ENCODE data around the gene NOP56. TPM values are rescaled to one million over a fixed set of nuclear protein-coding genes. Genes with fewer than 3 reads are reported as not detected.

The NOP56 gene, protein sequence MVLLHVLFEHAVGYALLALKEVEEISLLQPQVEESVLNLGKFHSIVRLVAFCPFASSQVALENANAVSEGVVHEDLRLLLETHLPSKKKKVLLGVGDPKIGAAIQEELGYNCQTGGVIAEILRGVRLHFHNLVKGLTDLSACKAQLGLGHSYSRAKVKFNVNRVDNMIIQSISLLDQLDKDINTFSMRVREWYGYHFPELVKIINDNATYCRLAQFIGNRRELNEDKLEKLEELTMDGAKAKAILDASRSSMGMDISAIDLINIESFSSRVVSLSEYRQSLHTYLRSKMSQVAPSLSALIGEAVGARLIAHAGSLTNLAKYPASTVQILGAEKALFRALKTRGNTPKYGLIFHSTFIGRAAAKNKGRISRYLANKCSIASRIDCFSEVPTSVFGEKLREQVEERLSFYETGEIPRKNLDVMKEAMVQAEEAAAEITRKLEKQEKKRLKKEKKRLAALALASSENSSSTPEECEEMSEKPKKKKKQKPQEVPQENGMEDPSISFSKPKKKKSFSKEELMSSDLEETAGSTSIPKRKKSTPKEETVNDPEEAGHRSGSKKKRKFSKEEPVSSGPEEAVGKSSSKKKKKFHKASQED
- 80.0 and 122 TPM in 2 replicates for total RNA-seq

DNA sequence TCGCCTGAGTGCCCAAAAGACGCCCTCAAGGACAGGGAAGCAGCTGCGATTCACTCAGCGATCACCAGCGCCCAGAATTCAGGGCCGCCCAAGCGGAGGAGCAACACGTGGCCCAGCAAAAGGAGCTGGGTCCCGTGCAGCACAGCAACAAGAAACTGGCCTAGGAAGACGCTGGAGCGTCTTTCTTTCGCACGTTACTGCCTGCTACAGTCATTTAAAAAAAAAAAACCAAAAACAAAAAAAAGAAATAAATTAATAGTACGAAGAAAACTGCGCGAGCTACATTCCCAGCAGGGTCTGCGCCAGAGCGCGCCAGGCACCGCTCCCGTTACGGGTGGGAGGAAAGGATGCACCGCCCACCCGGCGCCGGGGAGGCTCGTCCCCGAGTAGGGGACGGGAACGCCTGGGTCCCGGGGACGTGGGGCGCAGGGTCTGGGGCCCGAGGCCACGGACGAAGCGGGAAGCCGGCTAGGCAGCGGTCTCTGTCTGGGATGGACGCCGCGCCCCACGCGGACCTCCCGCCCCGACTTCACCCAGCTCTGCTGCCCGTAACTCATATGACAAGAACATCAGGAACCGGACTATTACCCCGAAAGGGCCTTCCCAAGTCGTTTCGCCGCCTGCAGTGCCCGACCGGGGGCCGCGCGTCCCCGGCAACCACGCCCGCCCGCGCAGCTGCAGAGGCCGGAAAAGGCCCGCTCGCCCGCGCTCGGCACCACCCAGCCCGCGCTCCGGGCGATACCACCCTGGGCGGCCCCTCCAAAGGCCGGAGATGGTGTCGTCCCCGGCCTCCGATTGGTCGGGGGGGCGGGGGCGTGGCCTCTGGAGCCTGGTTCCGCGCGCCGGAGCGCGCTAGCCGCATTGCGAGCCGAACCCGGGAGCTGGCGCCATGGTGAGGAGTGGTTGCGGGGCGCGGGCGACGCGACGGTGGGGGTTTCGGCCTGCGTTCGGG is at the start of gene NOP56:
Gene NOP56, plus strand, starts transcription at position 861 of the 952 bp plus-strand sequence. Its CDS starts 29 bp downstream, at position 890.

DNA sequence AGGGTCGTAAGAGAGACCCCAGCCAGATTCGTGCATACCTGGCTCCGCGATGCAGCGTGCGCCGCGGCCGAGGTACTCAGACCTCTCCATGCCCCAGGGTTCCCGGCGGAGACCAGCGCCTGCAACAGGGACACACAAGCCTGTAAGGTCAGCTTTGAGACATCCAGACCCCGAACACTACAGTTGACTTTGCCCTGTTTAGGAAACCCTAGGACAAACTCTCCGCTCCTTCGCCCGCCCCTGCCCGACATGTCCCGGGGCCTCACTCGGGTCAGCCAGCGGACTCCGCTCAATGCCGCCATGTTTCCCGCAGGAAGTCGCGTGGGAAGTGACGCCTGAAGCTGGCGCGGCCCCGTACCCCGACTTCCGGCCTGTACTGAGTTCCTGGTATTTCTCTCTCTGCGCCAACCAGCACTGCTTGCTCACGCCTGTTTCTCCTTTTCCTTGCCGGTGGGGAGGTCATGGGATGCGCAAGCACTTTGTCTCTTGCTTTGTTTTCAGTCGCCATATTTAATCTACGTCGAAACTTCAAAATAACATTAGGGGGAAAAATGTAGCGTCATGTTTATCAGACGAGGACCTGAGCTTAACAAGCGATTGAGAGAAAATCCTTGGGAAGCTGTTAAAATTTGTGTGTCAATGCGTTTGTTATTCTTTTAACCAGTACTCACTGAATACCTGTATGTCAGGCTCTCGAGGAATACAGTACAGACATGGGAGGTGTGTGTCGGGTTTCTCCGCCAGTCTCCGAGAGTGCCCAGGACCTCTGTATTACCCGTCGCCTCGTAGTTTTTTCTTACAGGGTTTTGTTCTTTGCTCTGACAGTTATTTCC is 11.7 kb downstream of the NOP56 start, which contains the start of gene IDH3B:
Gene IDH3B, minus strand, starts transcription at position 330 of the 833 bp plus-strand sequence. Its CDS starts 28 bp downstream, at position 302.

DNA sequence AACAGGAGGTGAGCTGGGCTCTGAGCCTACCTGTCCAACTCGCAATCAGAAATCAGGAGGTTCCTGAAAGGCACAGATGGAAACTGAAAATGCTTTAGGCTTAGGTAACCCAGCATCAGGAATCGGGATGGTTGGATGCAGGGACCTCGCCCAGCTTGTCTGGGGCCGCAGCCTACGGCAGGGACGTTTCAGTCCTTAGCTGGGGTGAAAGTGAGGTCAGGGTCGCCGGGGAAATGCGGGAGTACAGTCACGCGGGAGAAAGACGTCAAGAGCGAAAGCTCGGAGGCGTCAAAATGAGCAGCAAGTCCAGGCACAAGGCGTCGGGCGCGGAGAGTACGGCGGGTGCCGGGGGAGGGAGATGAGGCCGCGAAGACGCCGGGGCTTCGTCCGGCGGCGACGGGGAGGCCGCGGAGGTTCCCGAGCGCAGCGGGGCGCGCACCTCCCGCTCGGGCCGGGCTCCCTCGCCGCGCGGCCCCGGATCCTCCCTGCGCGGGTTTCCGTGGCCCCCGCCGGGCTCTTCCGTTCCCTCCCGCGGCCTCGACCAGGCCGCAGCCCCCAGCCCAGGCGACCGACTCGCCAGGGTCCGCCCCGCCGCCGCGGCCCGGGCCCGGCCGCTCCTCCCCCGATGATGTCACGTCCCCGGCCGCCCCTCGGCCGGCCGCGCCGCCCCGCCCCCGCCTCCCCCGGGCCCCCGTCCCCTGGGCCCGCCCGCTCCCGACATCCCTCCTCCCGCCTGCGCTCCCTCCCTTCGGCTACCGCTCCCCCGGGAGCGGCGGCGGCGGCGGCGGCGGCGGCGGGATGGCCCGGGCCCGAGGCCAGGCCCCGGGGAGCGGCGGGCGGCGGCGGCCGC is 39.8 kb downstream of the NOP56 start, which contains the start of gene EBF4:
Gene EBF4, plus strand, starts transcription at position 745 of the 850 bp plus-strand sequence. CDS start 866 bp downstream, outside the sequence.

Other genes starting within 250 kb of the NOP56 start
- gene SNRPB, start 181.8 kb upstream of the NOP56 start, total RNA-seq = 80.7 and 90.6 TPM in 2 replicates
- gene ZNF343, start 143.7 kb upstream of the NOP56 start, total RNA-seq = 13.0 and 15.3 TPM in 2 replicates
- gene TMC2, start 116.1 kb upstream of the NOP56 start, total RNA-seq = not detected in 2 replicates
- 55.0 and 57.1 TPM in 2 replicates for gene IDH3B, start 11.6 kb downstream of the NOP56 start, total RNA-seq
- 0.78 and 0.89 TPM in 2 replicates for gene EBF4, start 40.1 kb downstream of the NOP56 start, total RNA-seq
- 0.33 TPM in 1 of 2 replicates, not detected in the other for gene CPXM1, start 148.0 kb downstream of the NOP56 start, total RNA-seq
- not detected in 2 replicates for gene C20orf141, start 162.4 kb downstream of the NOP56 start, total RNA-seq
- gene TMEM239, start 163.7 kb downstream of the NOP56 start, total RNA-seq = 0.07 TPM in 1 of 2 replicates, not detected in the other
- gene PCED1A, start 188.0 kb downstream of the NOP56 start, total RNA-seq = 24.8 and 31.0 TPM in 2 replicates
- gene VPS16, start 188.1 kb downstream of the NOP56 start, total RNA-seq = 54.2 and 56.6 TPM in 2 replicates
- 39.0 and 40.4 TPM in 2 replicates for gene PTPRA, start 220.8 kb downstream of the NOP56 start, total RNA-seq

Data from smooth muscle cell of the pulmonary artery (primary cell).